ENCODE data around the gene CHMP1A. TPM values are rescaled to one million over a fixed set of nuclear protein-coding genes. Genes with fewer than 3 reads are reported as not detected.
"Not testable (repeated sequence)": the region's sequence is repeated elsewhere in the genome, so short reads cannot be mapped to it uniquely, and the experiment has no call there.

Gene CHMP1A
- total and polyA plus RNA-seq, 2 donors (not counting 1 experiment from before 2014, with no cell fraction given), result 61.0 to 66.2 TPM

DNA sequence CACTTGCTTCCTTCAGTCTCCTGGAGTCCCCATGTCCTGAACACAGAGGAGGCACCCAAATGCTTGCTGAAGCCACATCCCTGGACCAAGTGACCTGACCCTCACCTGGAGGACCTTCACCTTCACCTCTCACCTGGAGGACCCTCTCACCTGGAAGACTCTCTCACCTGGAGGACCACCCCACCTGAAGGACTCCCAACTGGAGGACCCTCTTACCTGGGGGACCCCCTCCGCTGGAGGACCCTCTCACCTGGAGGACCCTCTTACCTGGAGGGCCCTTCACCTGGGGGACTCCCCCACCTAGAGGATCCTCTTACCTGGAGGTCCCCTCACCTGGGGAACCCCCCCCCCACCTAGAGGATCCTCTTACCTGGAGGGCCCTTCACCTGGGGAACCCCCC, 28.4 kb upstream of the CHMP1A start:
- DNase-seq (ENCODE audit: low read depth in 2 of 2), result no peak
- no peaks in the 10 kb centered on the region for H3K9me3 ChIP-seq (ENCODE audit: control insufficient read depth, insufficient read depth, low read depth, low read length)
- H3K9ac ChIP-seq (ENCODE audit: insufficient read depth, low read length), result no peak overlapping the region
- no peak overlapping the region for H3K4me2 ChIP-seq (ENCODE audit: extremely low read depth, insufficient read depth, low read length)
- H3K36me3 ChIP-seq (ENCODE audit: control insufficient read depth, insufficient read depth, low read length), result peaks cover 7% of the 10 kb centered on the region
- H3K4me1 ChIP-seq (ENCODE audit: control insufficient read depth, extremely low read depth, insufficient read depth, low read length), result peaks cover 6% of the 10 kb centered on the region
- H3K79me2 ChIP-seq (ENCODE audit: control insufficient read depth, insufficient read depth, low read length), result peaks cover 17% of the 10 kb centered on the region
- no peak overlapping the region for H2AFZ ChIP-seq (ENCODE audit: low read length)
- no peaks in the 10 kb centered on the region for H4K20me1 ChIP-seq (ENCODE audit: control insufficient read depth, extremely low read depth, insufficient read depth, low read length)
- no peak overlapping the region for H3K4me3 ChIP-seq (replicated peaks in 1 of 4; ENCODE audit: control extremely low read depth in 1 of 4, insufficient read depth in 1 of 4, low read depth in 3 of 4, low read length in 4 of 4)
- TF ChIP-seq EZH2 (IDR thresholded peaks at IDR 0.05; ENCODE audit: low read length, missing control alignments), result no peak
- TF ChIP-seq, protein P1, sequence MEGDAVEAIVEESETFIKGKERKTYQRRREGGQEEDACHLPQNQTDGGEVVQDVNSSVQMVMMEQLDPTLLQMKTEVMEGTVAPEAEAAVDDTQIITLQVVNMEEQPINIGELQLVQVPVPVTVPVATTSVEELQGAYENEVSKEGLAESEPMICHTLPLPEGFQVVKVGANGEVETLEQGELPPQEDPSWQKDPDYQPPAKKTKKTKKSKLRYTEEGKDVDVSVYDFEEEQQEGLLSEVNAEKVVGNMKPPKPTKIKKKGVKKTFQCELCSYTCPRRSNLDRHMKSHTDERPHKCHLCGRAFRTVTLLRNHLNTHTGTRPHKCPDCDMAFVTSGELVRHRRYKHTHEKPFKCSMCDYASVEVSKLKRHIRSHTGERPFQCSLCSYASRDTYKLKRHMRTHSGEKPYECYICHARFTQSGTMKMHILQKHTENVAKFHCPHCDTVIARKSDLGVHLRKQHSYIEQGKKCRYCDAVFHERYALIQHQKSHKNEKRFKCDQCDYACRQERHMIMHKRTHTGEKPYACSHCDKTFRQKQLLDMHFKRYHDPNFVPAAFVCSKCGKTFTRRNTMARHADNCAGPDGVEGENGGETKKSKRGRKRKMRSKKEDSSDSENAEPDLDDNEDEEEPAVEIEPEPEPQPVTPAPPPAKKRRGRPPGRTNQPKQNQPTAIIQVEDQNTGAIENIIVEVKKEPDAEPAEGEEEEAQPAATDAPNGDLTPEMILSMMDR (conservative IDR thresholded peaks at IDR 0.05 in 1 of 2, IDR thresholded peaks at IDR 0.05 in 1 of 2; ENCODE audit: low read depth in 1 of 2, low read length in 2 of 2), result no peak
- no peaks in the 10 kb centered on the region for H3K27me3 ChIP-seq (ENCODE audit: control insufficient read depth, insufficient read depth, low read length)
- no peak overlapping the region for H3K27ac ChIP-seq (ENCODE audit: insufficient read depth, low read length)

DNA sequence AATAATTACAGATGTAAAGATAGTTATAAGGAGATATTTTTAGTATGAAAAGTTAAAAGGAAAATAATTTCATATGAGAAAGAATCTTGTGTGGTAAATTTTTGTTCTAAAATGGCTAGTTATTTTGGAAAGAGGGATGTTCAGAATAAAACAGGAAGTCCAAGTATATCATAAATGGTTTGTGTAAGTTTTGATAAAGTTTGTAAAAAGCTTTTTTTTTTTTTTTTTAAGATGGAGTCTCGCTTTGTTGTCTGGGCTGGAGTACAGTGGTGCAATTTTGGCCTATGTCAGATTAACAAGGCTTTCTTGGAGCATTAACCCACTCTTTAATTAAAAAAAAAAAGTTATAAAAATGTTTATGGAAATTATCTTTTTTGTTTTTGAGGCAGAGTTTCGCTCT, 20.8 kb upstream of the CHMP1A start:
- no peaks in the 10 kb centered on the region for H4K20me1 ChIP-seq (ENCODE audit: control insufficient read depth, extremely low read depth, insufficient read depth, low read length)
- no peak overlapping the region for H2AFZ ChIP-seq (ENCODE audit: low read length)
- H3K79me2 ChIP-seq (ENCODE audit: control insufficient read depth, insufficient read depth, low read length), result no peaks in the 10 kb centered on the region
- no peak overlapping the region for H3K4me2 ChIP-seq (ENCODE audit: extremely low read depth, insufficient read depth, low read length)
- no peaks in the 10 kb centered on the region for H3K4me1 ChIP-seq (ENCODE audit: control insufficient read depth, extremely low read depth, insufficient read depth, low read length)
- TF ChIP-seq, protein P1 (conservative IDR thresholded peaks at IDR 0.05 in 1 of 2, IDR thresholded peaks at IDR 0.05 in 1 of 2; ENCODE audit: low read depth in 1 of 2, low read length in 2 of 2), result no peak
- TF ChIP-seq EZH2 (IDR thresholded peaks at IDR 0.05; ENCODE audit: low read length, missing control alignments), result no peak
- H3K27ac ChIP-seq (ENCODE audit: insufficient read depth, low read length), result no peak overlapping the region
- H3K9ac ChIP-seq (ENCODE audit: insufficient read depth, low read length), result no peak overlapping the region
- no peak for DNase-seq (ENCODE audit: low read depth in 2 of 2)
- H3K27me3 ChIP-seq (ENCODE audit: control insufficient read depth, insufficient read depth, low read length), result no peaks in the 10 kb centered on the region
- H3K36me3 ChIP-seq (ENCODE audit: control insufficient read depth, insufficient read depth, low read length), result no peaks in the 10 kb centered on the region
- no peaks in the 10 kb centered on the region for H3K9me3 ChIP-seq (ENCODE audit: control insufficient read depth, insufficient read depth, low read depth, low read length)
- no peak overlapping the region for H3K4me3 ChIP-seq (replicated peaks in 1 of 4; ENCODE audit: control extremely low read depth in 1 of 4, insufficient read depth in 1 of 4, low read depth in 3 of 4, low read length in 4 of 4)

DNA sequence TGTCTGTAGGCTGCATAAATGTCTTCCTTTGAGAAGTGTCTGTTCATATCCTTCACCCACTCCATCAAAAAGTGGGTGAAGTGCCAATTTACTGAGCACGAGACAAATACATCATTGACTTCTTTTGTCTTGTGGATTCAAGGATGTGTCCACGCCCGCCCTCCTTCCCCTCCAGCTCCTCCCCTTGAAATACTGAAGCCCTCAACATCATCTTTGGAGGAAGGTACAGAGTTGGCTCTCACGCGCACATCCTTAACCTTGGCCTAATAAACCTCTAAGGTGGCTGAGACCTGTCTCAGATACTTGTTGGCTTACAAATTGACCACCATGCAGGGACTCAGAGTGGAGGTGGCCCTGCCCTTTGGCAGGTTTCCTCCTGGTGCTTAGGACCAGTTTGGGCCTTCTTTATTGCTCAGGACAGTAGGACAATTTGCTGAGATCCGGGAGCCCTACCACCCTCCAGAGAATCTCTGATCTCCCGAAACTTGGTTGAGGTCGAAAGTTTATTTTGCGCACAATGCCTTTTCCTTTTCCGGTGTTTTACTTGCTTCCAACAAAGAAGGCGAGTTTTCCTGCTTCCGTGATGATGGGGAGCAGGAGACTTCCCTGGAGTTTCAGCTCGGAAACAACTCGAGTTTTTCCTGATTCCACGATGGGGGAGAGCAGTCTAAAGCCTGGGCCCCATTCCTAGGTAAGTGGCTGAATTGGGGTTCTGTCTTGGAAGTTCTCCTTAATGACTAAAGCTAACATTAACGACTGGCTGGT, 14.9 kb upstream of the CHMP1A start:
- no peak for TF ChIP-seq EZH2 (IDR thresholded peaks at IDR 0.05; ENCODE audit: low read length, missing control alignments)
- TF ChIP-seq, protein P1 (conservative IDR thresholded peaks at IDR 0.05 in 1 of 2, IDR thresholded peaks at IDR 0.05 in 1 of 2; ENCODE audit: low read depth in 1 of 2, low read length in 2 of 2), result no peak
- Histone ChIP-seq H3K4me2 (ENCODE audit: extremely low read depth, insufficient read depth, low read length) (no peak overlapping the region), H3K4me1 (ENCODE audit: control insufficient read depth, extremely low read depth, insufficient read depth, low read length) (no peaks in the 10 kb centered on the region), H4K20me1 (ENCODE audit: control insufficient read depth, extremely low read depth, insufficient read depth, low read length) (no peaks in the 10 kb centered on the region), H3K79me2 (ENCODE audit: control insufficient read depth, insufficient read depth, low read length) (no peaks in the 10 kb centered on the region), H3K9me3 (ENCODE audit: control insufficient read depth, insufficient read depth, low read depth, low read length) (no peaks in the 10 kb centered on the region), H3K36me3 (ENCODE audit: control insufficient read depth, insufficient read depth, low read length) (no peaks in the 10 kb centered on the region), H3K4me3 (replicated peaks in 1 of 4; ENCODE audit: control extremely low read depth in 1 of 4, insufficient read depth in 1 of 4, low read depth in 3 of 4, low read length in 4 of 4) (no peak overlapping the region), H3K9ac (ENCODE audit: insufficient read depth, low read length) (no peak overlapping the region), H2AFZ (ENCODE audit: low read length) (no peak overlapping the region), H3K27ac (ENCODE audit: insufficient read depth, low read length) (no peak overlapping the region), H3K27me3 (ENCODE audit: control insufficient read depth, insufficient read depth, low read length) (no peaks in the 10 kb centered on the region)
- DNase-seq (ENCODE audit: low read depth in 2 of 2), result no peak

DNA sequence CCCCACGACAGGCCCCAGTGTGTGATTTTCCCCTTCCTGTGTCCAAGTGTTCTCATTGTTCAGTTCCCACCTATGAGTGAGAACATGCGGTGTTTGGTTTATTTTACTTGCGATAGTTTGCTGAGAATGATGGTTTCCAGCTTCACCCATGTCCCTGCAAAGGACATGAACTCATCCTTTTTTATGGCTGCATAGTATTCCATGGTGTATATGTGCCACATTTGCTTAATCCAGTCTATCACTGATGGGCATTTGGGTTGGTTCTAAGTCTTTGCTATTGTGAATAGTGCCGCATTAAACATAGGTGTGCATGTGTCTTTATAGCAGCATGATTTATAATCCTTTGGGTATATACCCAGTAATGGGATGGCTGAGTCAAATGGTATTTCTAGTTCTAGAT, 14.1 kb upstream of the CHMP1A start:
- H3K4me2 ChIP-seq (ENCODE audit: extremely low read depth, insufficient read depth, low read length); H4K20me1 ChIP-seq (ENCODE audit: control insufficient read depth, extremely low read depth, insufficient read depth, low read length); H2AFZ ChIP-seq (ENCODE audit: low read length); H3K9ac ChIP-seq (ENCODE audit: insufficient read depth, low read length); H3K36me3 ChIP-seq (ENCODE audit: control insufficient read depth, insufficient read depth, low read length); H3K4me3 ChIP-seq (replicated peaks in 1 of 4; ENCODE audit: control extremely low read depth in 1 of 4, insufficient read depth in 1 of 4, low read depth in 3 of 4, low read length in 4 of 4); H3K27ac ChIP-seq (ENCODE audit: insufficient read depth, low read length); H3K4me1 ChIP-seq (ENCODE audit: control insufficient read depth, extremely low read depth, insufficient read depth, low read length); H3K27me3 ChIP-seq (ENCODE audit: control insufficient read depth, insufficient read depth, low read length); DNase-seq (ENCODE audit: low read depth in 2 of 2); H3K9me3 ChIP-seq (ENCODE audit: control insufficient read depth, insufficient read depth, low read depth, low read length); H3K79me2 ChIP-seq (ENCODE audit: control insufficient read depth, insufficient read depth, low read length): not testable (repeated sequence)
